Measurements from ENCODE around the gene CYFIP1. TPM values are rescaled to one million over a fixed set of nuclear protein-coding genes. Genes with fewer than 3 reads are reported as not detected.

CYFIP1 gene
- 100 to 1,000 TPM in 1 of 2 donors, 10 to 100 TPM in 1; 90.5 to 112 TPM for total RNA-seq
- 50.9 TPM for polyA plus RNA-seq (ENCODE audit: insufficient read depth, low read depth, low replicate concordance)
- long read RNA-seq, donor 1, full-length matches to known transcripts = 2 of 2 reads
- long read RNA-seq, donor 1, partial matches to known transcripts = 0 of 2 reads
- long read RNA-seq, donor 1, other reads (novel, unspliced or antisense) = 0 of 2 reads
- long read RNA-seq, donor 2, full-length matches to known transcripts = 2 of 2 reads
- long read RNA-seq, donor 2, partial matches to known transcripts = 0 of 2 reads
- long read RNA-seq, donor 2, other reads (novel, unspliced or antisense) = 0 of 2 reads

GRCh38 chr15:22980189-22981050 is at the start of gene CYFIP1:
Gene CYFIP1 (minus strand): TSS chr15:22980368. CDS start chr15:22947285, 33,083 bp downstream.
- WGBS, 2 donors = 0% methylated on average over 21 to 46 of the region's 93 CpGs
- Histone ChIP-seq H3K36me3 (ENCODE audit: low read depth, missing control alignments) (no peaks in the 10 kb centered on the region), H3K4me1 (peaks cover 3% of the 10 kb centered on the region), H3K4me3 (peak within 1 kb of the TSS; percentile 87 to 96), H3K27me3 (no peaks in the 10 kb centered on the region), H3K27ac (peak within 1 kb of the TSS; percentile 73 to 79), H3K9me3 (no peaks in the 10 kb centered on the region)
- peak; percentile 79 for DNase-seq
- TF ChIP-seq POLR2A (IDR thresholded peaks at IDR 0.05) (no peak), CTCF (IDR thresholded peaks at IDR 0.05) (no peak)
- intact Hi-C loops (cut with DNase I; ENCODE audit: low total_unique reads) = no loop called here

GRCh38 chr15:23026218-23026617 is 46.0 kb upstream of the CYFIP1 start:
- DNase-seq = no peak
- Histone ChIP-seq H3K36me3 (ENCODE audit: low read depth, missing control alignments) (no peaks in the 10 kb centered on the region), H3K27me3 (no peaks in the 10 kb centered on the region), H3K9me3 (no peaks in the 10 kb centered on the region), H3K4me3 (no peak overlapping the region), H3K27ac (no peak overlapping the region), H3K4me1 (no peaks in the 10 kb centered on the region)
- intact Hi-C loops (cut with DNase I; ENCODE audit: low total_unique reads) = no loop called here
- 88 to 96% methylated on average over 1 of the region's 1 CpG for WGBS, 2 donors
- TF ChIP-seq POLR2A (IDR thresholded peaks at IDR 0.05) = no peak
- TF ChIP-seq CTCF (IDR thresholded peaks at IDR 0.05) = no peak

- Histone ChIP-seq H3K9me3 (no peaks in the 10 kb centered on the region), H3K27ac (no peak overlapping the region), H3K36me3 (ENCODE audit: low read depth, missing control alignments) (no peaks in the 10 kb centered on the region), H3K27me3 (no peaks in the 10 kb centered on the region), H3K4me3 (no peak overlapping the region), H3K4me1 (no peaks in the 10 kb centered on the region)
- intact Hi-C loops (cut with DNase I; ENCODE audit: low total_unique reads) = no loop called here
- TF ChIP-seq POLR2A (IDR thresholded peaks at IDR 0.05) = no peak
- no peak for TF ChIP-seq CTCF (IDR thresholded peaks at IDR 0.05)
- no peak for DNase-seq
- WGBS, 2 donors = 84 to 94% methylated on average over 2 of the region's 2 CpGs
These were observed 42.0 kb upstream of the CYFIP1 start for GRCh38 chr15:23022156-23022555.

GRCh38 chr15:23014394-23015000 is 34.3 kb upstream of the CYFIP1 start:
- TF ChIP-seq POLR2A (IDR thresholded peaks at IDR 0.05) (no peak), CTCF (IDR thresholded peaks at IDR 0.05) (no peak)
- no peaks in the 10 kb centered on the region for H3K27me3 ChIP-seq
- H3K36me3 ChIP-seq (ENCODE audit: low read depth, missing control alignments) = no peaks in the 10 kb centered on the region
- H3K9me3 ChIP-seq = no peaks in the 10 kb centered on the region
- no peaks in the 10 kb centered on the region for H3K4me1 ChIP-seq
- H3K4me3 ChIP-seq = no peak overlapping the region
- WGBS, 2 donors = 95% methylated on average over 3 of the region's 3 CpGs; no CpG with 5 or more reads in 1 of the 2 donors
- intact Hi-C loops (cut with DNase I; ENCODE audit: low total_unique reads) = no loop called here
- no peak for DNase-seq
- no peak overlapping the region for H3K27ac ChIP-seq

Measured in testis (tissue), 5 donors.